Measurements from ENCODE around the gene IMPDH2.
"Not testable (repeated sequence)": the region's sequence is repeated elsewhere in the genome, so short reads cannot be mapped to it uniquely, and the experiment has no call there.

The IMPDH2 gene

DNA sequence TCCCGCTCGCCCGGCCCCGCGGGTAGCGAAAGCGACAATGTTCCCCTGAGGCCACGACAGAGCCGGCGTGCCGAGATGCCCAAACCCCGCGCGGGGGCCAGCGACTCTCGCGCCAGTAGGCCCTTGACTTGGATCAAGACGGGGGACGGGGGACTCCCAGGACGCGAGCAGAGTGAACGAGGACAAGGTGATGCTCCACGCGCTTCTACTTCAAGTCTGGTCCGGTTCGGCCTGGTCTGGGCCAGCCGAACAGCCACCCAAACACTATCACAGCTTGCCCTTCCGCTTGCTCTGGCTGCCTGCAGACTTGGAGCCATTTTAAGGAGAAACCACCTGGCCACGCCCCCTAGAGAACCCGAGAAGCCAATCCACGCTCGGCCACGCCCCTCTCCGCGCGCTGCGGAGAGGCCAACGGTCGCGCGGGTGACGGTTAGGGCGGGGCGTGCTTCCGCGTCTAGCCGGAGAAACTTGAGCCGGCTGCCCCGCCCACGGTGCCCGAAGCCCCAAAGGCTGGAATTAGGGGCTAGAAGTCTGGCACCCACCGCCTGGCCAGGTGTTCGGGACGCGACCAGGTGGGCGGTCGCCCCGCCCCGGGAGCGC is 7.9 kb downstream of the IMPDH2 start:
- peak; percentile 98 for DNase-seq (ENCODE audit: low read depth)

DNA sequence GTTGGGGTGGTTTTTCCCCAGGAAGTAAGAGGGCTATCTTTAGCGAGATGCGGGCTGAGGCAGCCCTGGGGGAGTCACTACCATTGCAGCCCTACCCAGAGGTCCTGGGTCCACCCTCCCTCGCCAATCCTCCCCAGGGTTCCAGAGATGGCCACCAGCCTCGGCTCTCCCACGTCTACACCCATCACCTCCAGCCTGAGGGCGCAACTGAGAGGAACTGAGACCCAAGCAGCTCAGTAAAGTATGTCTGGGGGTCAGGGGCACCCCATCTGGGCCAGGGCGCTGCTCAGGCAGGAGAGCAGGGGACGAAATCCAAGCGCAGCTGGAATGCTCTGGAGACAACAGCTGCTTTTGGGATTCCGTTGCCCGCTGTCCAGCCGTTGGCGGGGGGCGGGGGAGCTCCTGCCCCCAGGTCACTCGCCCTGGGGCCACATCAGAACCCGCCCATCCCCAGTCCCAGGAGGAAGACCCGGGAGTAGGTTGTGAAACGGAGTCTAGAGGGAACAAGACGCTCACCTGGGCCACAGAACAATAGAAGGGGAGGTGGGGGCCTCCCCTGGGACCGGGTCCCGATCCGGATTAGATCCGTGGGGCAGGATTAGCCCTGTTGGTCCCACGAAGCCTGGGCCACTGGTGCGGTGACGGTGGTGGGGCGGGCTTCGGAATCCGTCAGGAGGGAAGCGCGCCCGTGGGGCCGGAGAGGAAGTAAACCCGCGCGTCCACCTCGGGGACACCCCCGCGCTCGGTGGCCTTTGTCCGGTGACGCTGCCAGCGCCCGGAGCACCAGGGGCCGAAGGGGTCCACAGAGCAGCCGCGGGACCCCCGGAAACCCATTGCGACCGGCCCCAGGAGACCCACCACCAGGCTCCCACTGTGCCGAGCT is 8.6 kb downstream of the IMPDH2 start:
- DNase-seq (ENCODE audit: low read depth) = no peak

DNA sequence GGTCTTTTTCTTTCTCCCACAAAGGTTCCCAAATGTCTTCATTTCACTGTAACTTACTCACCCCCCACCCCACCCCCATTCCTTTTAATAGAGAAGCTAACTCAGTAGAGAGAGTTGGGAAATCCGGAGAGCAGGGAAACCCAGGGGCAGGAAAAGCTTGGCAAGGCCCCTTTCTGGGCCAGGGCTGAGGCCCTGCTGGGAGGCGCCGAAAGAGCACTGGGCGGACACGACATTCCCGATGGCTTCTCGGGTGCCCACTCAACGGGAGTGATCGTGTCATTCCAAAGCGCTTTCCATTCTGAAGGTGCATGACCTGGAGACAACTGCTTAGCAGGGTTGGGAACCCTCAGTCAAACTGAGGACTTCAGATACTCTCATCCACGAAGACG is 9.3 kb downstream of the IMPDH2 start:
- no peak for DNase-seq (ENCODE audit: low read depth)

DNA sequence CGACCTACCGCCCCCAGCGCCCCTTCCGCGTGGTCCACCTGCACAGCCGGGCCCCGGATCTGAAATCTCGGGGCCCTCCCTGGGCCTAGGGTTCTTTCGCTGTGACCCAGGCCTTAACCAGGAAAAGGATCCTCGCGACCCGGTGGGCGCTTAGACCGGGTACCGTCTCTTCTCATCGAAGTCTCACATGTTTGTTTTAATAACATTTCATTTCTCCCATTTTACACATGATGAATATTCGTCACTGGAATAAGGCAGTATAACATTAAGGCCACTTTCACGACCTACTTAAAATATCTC is 10.5 kb downstream of the IMPDH2 start:
- DNase-seq (ENCODE audit: low read depth) = no peak

DNA sequence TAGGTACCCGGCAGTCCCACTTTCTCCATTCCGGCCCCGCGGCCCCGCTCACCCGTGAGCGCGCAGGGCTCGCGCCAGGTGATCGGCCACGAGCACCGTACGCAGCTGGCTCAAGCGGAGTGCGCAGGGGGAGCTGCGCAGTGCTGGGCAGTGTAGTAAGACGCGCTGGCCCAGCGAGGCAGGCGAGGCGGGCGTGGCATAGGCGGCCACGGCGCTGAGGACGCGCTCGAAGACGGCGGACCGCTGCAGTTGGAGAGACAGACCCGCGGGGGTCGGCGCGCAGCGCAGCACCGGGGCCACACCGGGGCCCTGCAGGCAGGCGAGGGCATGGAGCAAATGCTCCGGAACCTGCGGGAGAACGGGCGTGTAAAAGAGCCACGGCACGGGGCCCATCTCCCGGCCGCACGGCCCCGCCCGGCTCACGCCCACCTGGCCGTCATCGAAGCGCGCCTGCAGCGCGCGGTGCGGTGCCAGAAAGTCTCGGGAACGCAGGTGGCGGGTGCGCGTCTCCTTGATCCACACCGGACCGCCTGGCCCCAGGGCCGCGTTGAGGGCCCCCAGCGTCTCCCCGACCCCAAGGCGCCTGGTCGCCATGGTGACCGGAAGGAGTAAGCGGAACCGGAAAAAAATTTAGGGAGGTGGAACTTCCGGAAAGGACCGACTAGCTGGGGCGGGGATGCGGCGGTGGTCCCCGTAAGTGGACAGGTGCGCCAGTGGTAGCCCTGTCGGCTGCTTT is 11.1 kb downstream of the IMPDH2 start, which contains the start of gene DALRD3:
DALRD3 (minus strand) TSS at position 610 of the 736 bp plus-strand sequence; CDS start at position 594, 16 bp downstream.
- no peak for DNase-seq (ENCODE audit: low read depth)

DNA sequence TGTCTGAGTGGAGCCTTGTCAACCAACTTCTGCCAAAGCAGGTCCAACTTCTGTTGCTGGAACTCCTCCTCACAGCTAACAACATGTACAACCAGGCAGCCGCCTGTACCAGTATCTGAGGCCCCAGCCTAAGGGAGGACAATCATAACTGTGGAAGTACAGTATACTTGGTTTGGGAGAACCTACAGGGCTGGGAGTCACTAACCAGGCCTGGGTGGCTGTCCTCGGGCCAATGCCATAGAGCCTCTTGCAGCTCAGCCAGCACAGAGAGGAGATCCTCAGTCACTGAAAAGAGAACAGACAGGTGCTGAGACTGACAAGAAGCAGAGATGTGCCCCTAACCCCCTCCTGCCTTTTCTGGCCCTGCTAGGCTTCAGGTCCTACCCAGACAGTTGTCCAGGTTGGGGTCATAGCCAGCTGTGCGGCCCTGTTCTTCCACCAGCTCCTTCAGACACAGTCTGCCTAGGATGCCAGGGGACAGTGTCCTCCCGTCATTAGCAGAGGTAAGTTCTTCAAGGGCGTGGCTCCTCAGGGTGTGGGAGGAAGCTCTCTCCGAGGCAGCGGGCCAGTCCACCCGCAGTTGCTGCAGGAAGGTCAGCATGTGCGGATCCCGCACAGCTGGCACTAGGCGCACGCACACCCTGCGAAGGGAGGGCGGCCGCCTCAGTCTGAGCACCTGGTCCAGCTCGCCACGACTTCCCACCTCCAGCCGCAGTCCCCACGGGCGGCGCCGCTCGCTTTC is 11.8 kb downstream of the IMPDH2 start:
- DNase-seq (ENCODE audit: low read depth) = no peak

DNA sequence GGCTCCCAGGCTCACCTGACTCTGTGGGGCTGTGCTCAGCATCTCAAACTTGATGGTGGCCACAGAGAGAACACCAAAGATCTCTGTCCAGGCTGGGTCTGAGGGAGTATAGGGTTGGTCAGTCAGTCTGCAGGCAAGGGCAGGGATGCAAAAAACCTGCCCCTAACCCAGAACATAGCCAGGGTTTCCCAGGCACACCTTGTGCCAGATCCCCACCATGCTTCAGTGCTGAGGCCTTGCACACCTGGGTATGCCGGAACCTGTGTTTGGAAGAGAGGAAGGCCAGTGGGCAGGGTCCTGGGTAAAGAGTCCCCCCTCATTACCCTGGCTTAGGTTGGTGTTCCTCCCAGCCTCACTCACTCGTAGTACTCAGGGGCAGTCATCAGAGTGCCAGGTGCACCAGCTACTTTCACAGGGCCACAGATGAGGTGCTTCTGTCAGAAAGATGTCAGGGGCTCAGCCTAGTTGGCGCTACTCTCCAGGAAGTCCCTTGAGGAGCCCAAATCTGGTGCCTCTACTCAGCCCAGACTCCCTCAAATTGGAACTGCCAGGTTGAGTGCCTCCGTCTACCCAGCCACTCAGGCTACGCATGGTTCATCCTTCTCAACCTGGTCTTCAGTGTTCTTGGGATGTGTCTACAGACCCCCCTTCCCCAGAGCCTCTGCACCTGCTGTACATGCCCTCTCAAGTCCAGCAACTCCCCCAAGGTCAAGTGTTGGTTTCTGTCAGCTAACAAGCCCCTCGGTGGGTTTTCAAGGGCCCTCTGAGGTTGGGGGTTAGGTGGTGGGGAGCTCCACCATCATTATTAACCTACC is 12.6 kb downstream of the IMPDH2 start:
- no peak for DNase-seq (ENCODE audit: low read depth)

DNA sequence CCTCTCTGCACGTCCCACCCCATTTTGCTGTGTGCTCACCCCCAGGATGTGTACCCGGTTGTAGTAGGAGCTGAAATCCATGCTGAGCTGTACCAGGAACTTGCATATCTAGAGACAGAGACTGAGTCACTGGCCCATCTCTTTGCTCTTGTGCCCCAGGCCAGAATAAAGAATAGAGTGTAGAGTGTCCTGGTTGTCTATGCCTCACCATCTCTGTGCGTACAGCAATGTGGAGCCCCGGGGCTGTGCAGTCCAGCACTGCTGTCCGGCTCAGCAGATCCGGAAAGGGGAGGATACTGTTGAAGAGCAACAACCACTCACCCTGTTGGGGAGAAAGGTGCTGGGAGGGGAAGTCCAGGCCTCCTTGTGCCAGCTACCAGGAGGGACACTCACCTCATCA is 13.4 kb downstream of the IMPDH2 start:
- DNase-seq (ENCODE audit: low read depth) = no peak

DNA sequence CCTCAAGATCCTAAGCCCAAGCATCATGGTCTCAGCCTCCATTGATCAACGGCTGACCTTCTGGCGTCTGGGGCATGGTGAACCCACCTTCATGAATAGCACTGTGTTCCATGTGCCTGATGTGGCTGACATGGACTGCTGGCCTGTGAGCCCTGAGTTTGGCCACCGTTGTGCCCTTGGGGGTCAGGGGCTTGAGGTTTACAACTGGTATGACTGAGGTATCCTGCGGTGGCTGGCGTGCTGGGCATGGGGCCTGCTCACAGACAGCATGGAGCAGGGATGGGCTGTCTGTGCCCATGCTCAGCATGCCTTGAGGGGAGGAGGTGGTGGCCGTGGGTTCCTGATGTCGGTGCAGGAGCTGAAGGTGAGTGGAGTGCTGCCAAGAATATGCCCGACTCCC is 14.1 kb downstream of the IMPDH2 start:
- no peak for DNase-seq (ENCODE audit: low read depth)

DNA sequence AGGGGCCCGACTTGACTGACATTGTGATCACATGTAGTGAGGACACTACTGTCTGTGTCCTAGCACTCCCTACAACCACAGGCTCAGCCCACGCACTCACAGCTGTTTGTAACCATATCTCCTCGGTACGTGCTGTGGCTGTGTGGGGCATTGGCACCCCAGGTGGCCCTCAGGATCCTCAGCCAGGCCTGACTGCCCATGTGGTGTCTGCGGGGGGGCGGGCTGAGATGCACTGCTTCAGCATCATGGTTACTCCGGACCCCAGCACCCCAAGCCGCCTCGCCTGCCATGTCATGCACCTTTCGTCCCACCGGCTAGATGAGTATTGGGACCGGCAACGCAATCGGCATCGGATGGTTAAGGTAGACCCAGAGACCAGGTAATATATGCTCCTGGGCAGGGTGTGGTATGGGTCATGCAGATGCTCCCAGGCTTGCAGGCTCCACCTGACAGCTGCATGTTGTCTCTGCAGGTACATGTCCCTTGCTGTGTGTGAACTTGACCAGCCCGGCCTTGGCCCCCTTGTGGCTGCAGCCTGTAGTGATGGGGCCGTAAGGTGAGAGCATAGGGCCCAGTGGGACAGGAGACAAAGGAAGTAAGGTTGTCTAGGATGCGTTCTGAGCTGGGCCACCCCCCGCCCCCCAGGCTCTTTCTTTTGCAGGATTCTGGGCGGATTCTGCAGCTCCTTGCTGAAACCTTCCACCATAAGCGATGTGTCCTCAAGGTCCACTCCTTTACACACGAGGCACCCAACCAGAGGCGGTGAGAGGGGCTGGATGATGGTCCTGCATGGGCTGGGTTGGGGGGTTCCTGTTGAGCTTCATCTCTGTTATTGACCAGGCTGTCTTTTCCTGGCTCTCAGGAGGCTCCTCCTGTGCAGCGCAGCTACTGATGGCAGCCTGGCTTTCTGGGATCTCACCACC is 15.2 kb downstream of the IMPDH2 start:
- DNase-seq (ENCODE audit: low read depth) = no peak

DNA sequence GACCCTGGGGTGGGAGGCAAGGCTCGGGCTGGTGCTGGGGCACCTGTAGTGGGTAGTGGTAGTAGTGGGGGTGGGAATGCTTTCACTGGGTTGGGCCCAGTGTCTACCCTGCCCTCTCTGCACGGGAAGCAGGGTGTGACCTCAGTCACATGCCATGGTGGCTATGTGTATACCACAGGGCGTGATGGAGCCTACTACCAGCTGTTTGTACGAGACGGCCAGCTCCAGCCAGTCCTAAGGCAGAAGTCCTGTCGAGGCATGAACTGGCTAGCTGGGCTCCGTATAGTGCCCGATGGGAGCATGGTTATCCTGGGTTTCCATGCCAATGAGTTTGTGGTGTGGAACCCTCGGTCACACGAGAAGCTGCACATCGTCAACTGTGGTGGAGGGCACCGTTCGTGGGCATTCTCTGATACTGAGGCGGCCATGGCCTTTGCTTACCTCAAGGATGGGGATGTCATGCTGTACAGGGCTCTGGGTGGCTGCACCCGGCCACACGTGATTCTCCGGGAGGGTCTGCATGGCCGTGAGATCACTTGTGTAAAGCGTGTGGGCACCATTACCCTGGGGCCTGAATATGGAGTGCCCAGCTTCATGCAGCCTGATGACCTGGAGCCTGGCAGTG is 16.0 kb downstream of the IMPDH2 start:
- no peak for DNase-seq (ENCODE audit: low read depth)

DNA sequence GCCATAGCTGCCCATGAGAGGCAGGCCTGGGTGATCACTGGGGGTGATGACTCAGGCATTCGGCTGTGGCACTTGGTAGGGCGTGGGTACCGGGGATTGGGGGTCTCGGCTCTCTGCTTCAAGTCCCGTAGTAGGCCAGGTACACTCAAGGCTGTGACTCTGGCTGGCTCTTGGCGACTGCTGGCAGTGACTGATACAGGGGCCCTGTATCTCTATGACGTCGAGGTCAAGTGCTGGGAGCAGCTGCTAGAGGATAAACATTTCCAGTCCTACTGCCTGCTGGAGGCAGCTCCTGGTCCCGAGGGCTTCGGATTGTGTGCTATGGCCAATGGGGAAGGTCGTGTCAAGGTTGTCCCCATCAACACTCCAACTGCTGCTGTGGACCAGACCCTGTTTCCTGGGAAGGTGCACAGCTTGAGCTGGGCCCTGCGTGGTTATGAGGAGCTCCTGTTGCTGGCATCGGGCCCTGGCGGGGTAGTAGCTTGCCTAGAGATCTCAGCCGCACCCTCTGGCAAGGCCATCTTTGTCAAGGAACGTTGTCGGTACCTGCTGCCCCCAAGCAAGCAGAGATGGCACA is 16.7 kb downstream of the IMPDH2 start:
- no peak for DNase-seq (ENCODE audit: low read depth)

DNA sequence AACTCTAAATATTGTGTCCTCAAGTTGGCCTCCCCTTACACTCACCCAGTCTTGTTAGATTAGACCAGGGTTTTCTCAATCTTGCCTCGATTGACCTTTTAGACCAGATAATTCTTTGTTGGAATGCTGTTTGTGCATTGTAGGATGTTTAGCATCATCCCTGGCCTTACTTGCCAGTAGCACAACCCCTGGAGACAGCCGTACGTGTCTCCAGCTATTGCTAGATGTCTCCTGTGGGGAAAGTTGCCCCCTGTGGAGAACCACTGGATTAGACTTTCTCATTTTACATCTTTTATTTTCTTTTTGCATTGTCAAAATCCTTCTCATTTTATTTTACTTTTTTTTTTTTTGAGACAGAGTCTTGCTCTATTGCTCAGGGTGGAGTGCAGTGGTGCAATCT is 19.8 kb downstream of the IMPDH2 start:
- DNase-seq (ENCODE audit: low read depth) = no peak

DNA sequence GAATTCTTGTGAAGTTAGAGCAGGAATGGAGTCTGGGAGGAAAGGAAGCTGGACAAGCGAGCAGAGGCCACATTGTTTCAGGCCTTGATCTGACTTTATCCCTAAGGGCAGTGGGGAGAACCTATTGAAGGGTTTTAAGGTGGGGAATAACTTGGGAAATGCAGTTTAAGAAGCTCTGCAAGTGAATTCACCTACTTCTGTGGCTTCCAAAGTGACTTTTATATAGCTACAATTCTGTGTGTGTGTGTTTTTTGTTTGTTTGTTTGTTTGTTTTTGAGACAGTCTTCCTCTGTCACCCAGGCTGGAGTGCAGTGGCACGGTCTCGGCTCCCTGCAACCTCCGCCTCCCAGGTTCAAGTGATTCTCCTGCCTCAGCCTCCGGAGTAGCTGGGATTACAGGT is 20.6 kb downstream of the IMPDH2 start:
- DNase-seq (ENCODE audit: low read depth) = not testable (repeated sequence)

DNA sequence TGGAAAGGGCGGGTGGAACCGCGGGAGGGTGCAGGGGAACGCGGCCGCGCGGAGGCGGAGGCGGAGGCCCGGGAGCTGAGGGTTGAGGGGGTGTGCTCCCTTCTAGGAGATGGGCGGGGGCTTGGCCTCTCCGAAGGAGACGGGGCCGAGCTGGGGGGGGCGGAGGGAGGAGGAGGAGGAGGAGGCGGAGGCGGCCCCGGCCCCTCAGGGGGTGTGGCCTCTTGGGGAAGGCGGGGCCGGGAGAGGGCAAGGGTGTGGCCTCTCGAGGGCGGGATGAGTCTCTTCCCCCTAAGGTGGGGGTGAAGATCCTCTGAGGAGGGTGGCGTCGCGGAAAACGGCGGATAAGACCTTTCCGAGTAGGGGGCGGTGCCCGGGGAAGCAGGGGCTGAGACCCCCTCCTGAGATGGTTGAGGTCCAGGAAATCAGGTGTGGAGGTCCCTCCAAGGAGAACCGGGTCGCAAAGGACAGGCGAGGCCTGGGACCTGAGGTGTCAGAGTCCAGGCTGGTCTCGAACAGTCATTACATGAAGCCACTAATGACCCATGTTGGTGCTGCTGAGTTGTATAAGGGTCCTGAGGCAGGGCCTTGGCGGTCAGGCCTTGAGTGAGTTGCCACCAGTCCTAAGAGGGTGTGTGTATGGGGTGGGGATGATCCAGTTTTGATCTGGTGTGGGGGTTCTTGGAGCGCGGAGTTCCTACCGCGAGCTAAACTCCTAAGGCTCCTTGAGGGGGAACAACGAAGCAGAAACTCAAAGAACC is 21.2 kb downstream of the IMPDH2 start:
- DNase-seq (ENCODE audit: low read depth) = peak; percentile 71

DNA sequence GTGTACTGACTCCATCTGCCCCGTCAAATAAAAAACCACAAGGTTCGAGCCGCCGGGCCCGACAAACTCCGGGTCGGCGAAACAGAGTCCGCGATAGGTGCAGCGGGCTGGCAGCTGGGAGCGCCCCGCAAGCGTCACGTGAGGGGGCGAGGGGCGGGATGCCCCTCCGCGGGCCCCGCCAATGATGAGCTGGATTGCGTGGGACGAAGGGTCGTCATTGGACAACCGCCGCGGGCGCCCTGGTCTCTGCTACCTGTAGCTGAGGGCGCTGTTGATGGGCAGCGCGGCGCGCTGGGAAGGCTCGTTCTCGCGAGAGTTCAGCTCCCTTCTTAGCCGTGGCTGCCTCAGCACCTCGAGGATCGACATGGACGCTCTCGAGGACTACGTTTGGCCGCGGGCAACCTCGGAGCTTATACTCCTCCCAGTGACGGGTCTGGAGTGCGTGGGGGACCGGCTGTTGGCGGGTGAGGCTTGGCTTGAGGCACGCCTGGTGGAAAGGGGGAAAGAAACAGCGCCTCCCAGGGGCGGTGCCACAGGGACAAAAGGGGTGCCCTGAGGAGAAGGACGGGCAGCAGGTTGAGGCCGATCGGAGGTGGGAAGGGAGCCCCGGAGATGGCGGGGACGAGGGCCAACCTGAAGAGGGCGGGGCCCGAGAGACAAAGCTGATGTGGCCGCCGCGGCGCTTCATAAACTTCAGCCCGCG is 22.0 kb downstream of the IMPDH2 start, which contains the start of gene WDR6:
WDR6 (plus strand) TSS at position 324 of the 703 bp plus-strand sequence; CDS start at position 365, 41 bp downstream.
- peak; percentile 91 for DNase-seq (ENCODE audit: low read depth)

DNA sequence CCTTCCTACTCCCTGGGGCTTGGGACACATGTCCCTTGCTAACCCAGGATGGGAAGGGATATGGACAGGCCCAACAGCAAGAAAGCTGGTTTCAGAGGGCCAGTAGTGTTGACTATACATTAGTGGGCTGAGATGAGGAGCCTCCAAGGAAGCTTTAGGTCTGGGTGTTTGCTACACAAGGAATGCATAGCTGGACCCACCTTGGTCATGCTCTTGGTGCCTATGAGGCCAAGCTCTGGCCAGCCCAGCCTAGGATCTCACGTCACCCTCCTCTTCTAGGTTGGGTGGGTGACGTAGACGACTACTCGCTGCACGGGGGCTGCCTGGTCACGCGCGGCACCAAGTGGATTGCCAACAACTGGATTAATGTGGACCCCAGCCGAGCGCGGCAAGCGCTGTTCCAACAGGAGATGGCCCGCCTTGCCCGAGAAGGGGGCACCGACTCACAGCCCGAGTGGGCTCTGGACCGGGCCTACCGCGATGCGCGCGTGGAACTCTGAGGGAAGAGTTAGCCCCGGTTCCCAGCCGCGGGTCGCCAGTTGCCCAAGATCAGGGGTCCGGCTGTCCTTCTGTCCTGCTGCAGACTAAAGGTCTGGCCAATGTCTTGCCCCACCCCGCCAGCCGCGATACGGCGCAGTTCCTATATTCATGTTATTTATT is 22.7 kb downstream of the IMPDH2 start:
- no peak for DNase-seq (ENCODE audit: low read depth)

All from activated gamma-delta T cell treated with anti-CD3 and anti-CD28 coated beads, Interleukin-2, amount 50 U/mL, for 16 hours (primary cell).